Tibial nerve (tissue), 4 donors: Measurements from ENCODE around the gene RCOR2. TPM values are rescaled to one million over a fixed set of nuclear protein-coding genes. Genes with fewer than 3 reads are reported as not detected.

ENCODE experiments used
- DNase-seq, 2 donors: peaks; one replicate each; pipeline ENCODE4 v3.0.0-alpha.2; 2019; ENCODE audit warnings: low spot score in 2 of 2
- H3K27ac ChIP-seq, 4 donors: fragments of 200-600 bp; sonication (generic) in 3 of 4; one replicate each; pipeline ENCODE4 v1.5.1; 2017 to 2019; ENCODE audit warnings: mild to moderate bottlenecking in 1 of 4
- H3K27me3 ChIP-seq, 2 donors: fragments of 200-600 bp; sonication (generic) in 1 of 2; one replicate each; pipeline versions ENCODE4 v1.5.1 to v1.6.0; 2017 to 2019
- H3K36me3 ChIP-seq, 3 donors: fragments of 200-600 bp; sonication (generic); one replicate each; pipeline ENCODE4 v1.5.1; 2018 to 2019
- H3K4me1 ChIP-seq, 4 donors: fragments of 200-600 bp; sonication (generic) in 3 of 4; one replicate each; pipeline ENCODE4 v1.5.1; 2017 to 2019
- H3K4me3 ChIP-seq, 4 donors: fragments of 200-600 bp; sonication (generic) in 3 of 4; one replicate each; pipeline ENCODE4 v1.5.1; 2017 to 2019; ENCODE audit warnings: mild to moderate bottlenecking in 1 of 4, moderate library complexity in 1 of 4
- H3K9me3 ChIP-seq, 4 donors: fragments of 200-600 bp; sonication (generic) in 3 of 4; one replicate each; pipeline ENCODE4 v1.5.1; 2017 to 2019
- EP300 ChIP-seq, 2 donors: sonication (generic); formaldehyde crosslinking; IDR thresholded peaks; one replicate each; pipeline ENCODE4 v1.6.1; 2017; ENCODE audit warnings: antibody characterized with exemption in 2 of 2, mild to moderate bottlenecking in 1 of 2
- POLR2A ChIP-seq, 2 donors: fragments of 450-650 bp; IDR thresholded peaks; one replicate each; pipeline ENCODE4 v1.6.1; 2017; ENCODE audit warnings: antibody characterized with exemption in 2 of 2, mild to moderate bottlenecking in 2 of 2, moderate library complexity in 2 of 2
- WGBS, 2 donors: methylation state at CpG; one replicate each; pipeline ENCODE4 v1.1.5; 2018; 5-methylcytosine and 5-hydroxymethylcytosine counted together
- total RNA-seq, 4 donors: library from RNA; depleted of rRNA; stranded (reverse); fragments of >200 nt; gene quantifications; one replicate each; pipeline ENCODE4 v1.1.0, GENCODE V29; 2016
- TF ChIP-seq, protein P1 (sequence below), 5 experiments: fragments of 200-600 bp in 3 of 5; fragments of 450-650 bp in 2 of 5; sonication (generic) in 3 of 5; IDR thresholded peaks; one replicate each; pipeline ENCODE4 v1.5.1; 2016 to 2019; ENCODE audit warnings: antibody characterized with exemption in 5 of 5, mild to moderate bottlenecking in 3 of 5, moderate library complexity in 2 of 5

Gene RCOR2
- total RNA-seq, 4 donors from 2014 or later = 0.22 to 1.6 TPM; not detected in 2

DNA sequence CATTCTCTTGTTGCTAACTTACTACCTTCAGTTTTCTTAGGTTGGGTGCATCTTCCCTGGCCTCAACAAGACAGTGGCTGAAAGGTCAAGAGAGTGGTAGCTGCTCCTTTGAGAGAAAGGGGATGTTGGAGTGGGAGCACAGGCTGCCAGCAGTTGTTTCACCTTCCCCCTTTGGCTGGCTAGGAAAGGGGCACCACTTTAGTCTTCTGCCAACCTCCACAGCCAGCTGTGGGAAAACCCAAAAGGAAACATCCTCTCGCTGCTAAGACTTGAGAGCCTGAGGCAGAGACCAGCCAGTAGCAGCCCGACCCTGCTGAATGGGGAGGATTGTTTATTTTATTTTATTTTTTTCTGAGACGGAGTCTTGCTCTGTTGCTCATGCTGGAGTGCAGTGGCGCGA is 43.7 kb downstream of the RCOR2 start:
- H3K27ac ChIP-seq = peak overlapping the region in 2 of 4 donors; percentile 4 to 21
- TF ChIP-seq, protein P1, sequence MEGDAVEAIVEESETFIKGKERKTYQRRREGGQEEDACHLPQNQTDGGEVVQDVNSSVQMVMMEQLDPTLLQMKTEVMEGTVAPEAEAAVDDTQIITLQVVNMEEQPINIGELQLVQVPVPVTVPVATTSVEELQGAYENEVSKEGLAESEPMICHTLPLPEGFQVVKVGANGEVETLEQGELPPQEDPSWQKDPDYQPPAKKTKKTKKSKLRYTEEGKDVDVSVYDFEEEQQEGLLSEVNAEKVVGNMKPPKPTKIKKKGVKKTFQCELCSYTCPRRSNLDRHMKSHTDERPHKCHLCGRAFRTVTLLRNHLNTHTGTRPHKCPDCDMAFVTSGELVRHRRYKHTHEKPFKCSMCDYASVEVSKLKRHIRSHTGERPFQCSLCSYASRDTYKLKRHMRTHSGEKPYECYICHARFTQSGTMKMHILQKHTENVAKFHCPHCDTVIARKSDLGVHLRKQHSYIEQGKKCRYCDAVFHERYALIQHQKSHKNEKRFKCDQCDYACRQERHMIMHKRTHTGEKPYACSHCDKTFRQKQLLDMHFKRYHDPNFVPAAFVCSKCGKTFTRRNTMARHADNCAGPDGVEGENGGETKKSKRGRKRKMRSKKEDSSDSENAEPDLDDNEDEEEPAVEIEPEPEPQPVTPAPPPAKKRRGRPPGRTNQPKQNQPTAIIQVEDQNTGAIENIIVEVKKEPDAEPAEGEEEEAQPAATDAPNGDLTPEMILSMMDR (IDR thresholded peaks at IDR 0.05) = no peak
- TF ChIP-seq POLR2A (IDR thresholded peaks at IDR 0.05) = no peak
- TF ChIP-seq EP300 (IDR thresholded peaks at IDR 0.05) = no peak
- no peaks in the 10 kb centered on the region for H3K9me3 ChIP-seq
- 65 to 71% methylated on average over 5 of the region's 5 CpGs for WGBS, 2 donors
- H3K4me1 ChIP-seq = peaks cover 0 to 68% (median 57%) of the 10 kb centered on the region in 4 donors
- no peak overlapping the region for H3K4me3 ChIP-seq
- no peaks in the 10 kb centered on the region for H3K36me3 ChIP-seq
- H3K27me3 ChIP-seq = no peaks in the 10 kb centered on the region
- no peak for DNase-seq

DNA sequence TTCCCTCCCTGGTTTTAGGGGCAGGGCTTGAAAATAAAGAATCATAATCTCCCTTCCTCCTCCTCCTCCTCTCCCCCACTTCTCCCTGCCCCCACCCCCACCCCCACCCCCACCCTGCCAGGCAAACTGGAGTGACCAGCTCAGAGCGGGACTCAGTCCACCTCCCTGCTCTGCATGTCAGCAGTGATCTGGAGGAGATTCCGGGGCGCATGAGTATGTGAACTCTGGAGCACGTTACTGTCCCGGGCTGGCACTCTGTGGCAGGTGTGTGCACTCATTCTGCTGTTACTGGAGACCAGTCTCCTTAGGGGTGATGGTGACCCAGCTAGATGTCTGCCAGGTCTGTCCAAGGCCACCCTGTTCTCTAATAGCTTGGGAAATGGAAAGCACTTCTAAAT is 44.2 kb downstream of the RCOR2 start:
- Histone ChIP-seq H3K9me3 (no peaks in the 10 kb centered on the region), H3K4me1 (peaks cover 0 to 70% (median 57%) of the 10 kb centered on the region in 4 donors), H3K27ac (peak overlapping the region in 3 of 4 donors; percentile 4 to 21 (median 12)), H3K4me3 (no peak overlapping the region), H3K36me3 (no peaks in the 10 kb centered on the region), H3K27me3 (no peaks in the 10 kb centered on the region)
- DNase-seq = no peak
- TF ChIP-seq EP300 (IDR thresholded peaks at IDR 0.05) = no peak
- 56 to 65% methylated on average over 5 of the region's 5 CpGs for WGBS, 2 donors

DNA sequence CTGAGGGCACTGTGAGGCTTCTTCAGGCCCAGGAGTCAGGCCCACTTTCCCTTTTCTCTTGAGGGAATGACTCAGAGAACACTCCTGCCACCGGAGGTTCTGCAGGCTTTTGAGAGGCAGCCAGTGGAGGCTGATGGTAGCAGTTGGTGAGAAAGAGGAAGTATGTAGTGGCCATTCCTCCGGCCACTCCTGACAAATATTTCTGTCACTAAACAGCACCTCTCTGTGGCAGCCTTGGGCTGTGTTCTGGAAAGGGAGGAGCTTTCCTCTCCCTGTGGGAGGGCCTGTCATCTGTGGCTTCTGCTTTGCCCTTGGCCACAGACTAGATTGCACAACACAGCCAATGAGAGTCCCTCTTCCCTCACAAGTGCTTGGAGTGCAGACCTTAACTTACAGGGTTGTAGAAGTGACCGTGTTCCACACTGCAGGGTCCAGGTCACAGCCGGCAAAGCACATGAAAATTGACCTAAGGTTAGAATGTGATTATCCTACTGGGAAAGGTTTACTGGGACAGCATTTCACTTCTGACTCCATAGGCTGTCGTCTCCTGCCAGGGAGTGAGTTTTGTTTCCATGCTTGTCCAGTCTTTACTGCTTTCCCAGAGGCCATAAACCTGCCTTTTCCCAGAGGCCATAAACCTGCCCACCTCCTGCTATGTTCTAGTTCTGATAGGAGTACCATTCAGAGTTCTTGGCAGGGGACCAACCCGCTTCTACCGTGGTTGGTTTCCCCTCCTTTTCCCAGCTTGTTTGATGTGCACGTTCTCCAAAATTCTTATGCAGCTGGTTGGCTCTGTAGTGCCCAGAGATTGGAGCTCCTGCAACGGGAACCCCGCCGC is 44.8 kb downstream of the RCOR2 start:
- DNase-seq = peak; percentile 63 to 82
- TF ChIP-seq POLR2A (IDR thresholded peaks at IDR 0.05) = peak in 1 of 2 donors; percentile 12
- TF ChIP-seq EP300 (IDR thresholded peaks at IDR 0.05) = peak in 1 of 2 donors; percentile 83
- TF ChIP-seq, protein P1 (IDR thresholded peaks at IDR 0.05) = peak; percentile 18 to 63 (median 47)
- WGBS, 2 donors = 9 to 16% methylated on average over 11 of the region's 11 CpGs
- Histone ChIP-seq H3K4me3 (no peak overlapping the region), H3K27me3 (no peaks in the 10 kb centered on the region), H3K9me3 (no peaks in the 10 kb centered on the region), H3K27ac (peak overlapping the region in 3 of 4 donors; percentile 12 to 38 (median 21)), H3K36me3 (no peaks in the 10 kb centered on the region), H3K4me1 (peaks cover 0 to 74% (median 57%) of the 10 kb centered on the region in 4 donors)

DNA sequence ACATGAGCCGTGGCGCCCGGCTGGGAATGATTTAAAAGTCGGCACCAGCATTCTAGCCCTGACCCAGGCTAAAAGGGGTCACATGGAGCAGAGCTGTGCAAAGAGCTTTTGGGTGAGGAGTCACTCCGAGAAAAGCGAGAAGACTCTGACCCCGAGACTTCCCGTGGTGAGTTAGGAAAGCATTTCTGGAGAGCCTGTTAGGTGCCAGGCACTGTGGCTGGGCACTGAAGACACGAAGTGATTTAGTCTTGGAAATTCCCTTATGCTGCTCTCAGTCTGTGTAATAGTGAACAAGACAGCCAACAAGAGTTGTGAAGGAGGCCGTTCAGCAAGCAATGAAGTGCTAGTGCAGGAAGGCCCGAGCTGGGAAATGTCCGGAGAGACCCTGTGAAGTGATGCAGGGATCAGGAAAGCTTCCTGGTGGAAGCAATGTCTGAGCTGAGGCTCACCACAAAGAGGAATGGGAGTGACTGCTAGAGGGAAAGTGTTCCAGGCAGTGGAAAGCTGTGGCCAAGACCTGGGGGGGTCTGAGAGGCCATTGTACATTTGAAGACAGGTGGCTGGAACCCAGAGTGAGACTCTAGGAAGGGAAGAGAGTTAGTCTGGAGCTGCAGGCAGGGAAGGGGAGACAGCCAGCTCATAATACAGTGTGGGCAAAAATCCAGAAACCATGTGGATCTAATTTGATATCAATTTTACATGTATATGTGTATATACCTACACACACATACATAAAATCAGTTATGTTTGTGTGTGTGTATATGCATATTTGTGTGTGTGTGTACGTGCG is 46.4 kb downstream of the RCOR2 start:
- Histone ChIP-seq H3K27ac (peak overlapping the region in 3 of 4 donors; percentile 30 to 52 (median 43)), H3K4me3 (no peak overlapping the region), H3K4me1 (peaks cover 0 to 90% (median 66%) of the 10 kb centered on the region in 4 donors), H3K36me3 (no peaks in the 10 kb centered on the region), H3K27me3 (no peaks in the 10 kb centered on the region), H3K9me3 (no peaks in the 10 kb centered on the region)
- no peak for DNase-seq
- TF ChIP-seq, protein P1 (IDR thresholded peaks at IDR 0.05) = no peak
- no peak for TF ChIP-seq POLR2A (IDR thresholded peaks at IDR 0.05)
- no peak for TF ChIP-seq EP300 (IDR thresholded peaks at IDR 0.05)
- WGBS, 2 donors = 36 to 38% methylated on average over 14 of the region's 14 CpGs

DNA sequence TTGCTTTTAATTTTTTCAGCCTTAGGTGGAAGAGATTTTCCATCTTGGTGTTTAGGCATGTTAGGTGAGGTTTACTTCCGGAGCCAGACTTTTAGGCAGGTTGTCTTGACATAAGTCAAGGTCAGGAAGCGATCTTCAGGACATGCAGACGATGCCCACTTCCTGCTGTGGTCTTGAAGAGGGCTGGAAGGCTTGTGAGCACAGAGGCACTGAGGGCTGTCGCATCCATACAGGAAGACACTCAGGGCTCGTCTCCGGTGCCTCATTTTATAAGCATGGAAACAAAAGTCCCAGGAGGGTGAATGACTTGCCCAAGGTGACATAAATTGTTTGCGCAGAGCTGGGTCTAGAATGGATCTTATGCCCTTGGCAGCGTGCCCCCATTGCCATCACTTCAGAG is 47.3 kb downstream of the RCOR2 start:
- TF ChIP-seq EP300 (IDR thresholded peaks at IDR 0.05) = no peak
- TF ChIP-seq, protein P1 (IDR thresholded peaks at IDR 0.05) = no peak
- TF ChIP-seq POLR2A (IDR thresholded peaks at IDR 0.05) = no peak
- no peaks in the 10 kb centered on the region for H3K9me3 ChIP-seq
- H3K27ac ChIP-seq = peak overlapping the region in 2 of 4 donors; percentile 30 to 52
- DNase-seq = no peak
- no peaks in the 10 kb centered on the region for H3K27me3 ChIP-seq
- H3K36me3 ChIP-seq = no peaks in the 10 kb centered on the region
- peaks cover 0 to 94% (median 68%) of the 10 kb centered on the region in 4 donors for H3K4me1 ChIP-seq
- 70 to 76% methylated on average over 8 of the region's 8 CpGs for WGBS, 2 donors
- no peak overlapping the region for H3K4me3 ChIP-seq
